MM.1S (cell line): ENCODE data around the gene CADM2.

ENCODE experiments used
- DNase-seq: peaks from one replicate; pipeline ENCODE4 v3.0.0-alpha.2; 2015
- H2AFZ ChIP-seq: fragments of 300-600 bp; sonication (generic); 2 replicates; pipeline ENCODE4 v1.6.0; 2016; ENCODE audit warnings: antibody characterized with exemption, low read length
- H3F3A ChIP-seq: fragments of 300-600 bp; sonication (generic); 2 replicates; pipeline ENCODE4 v1.6.1; 2016; ENCODE audit warnings: mild to moderate bottlenecking, antibody characterized with exemption, low read length, moderate library complexity, mixed read lengths; ENCODE audit not compliant: insufficient read depth
- H3K27ac ChIP-seq: fragments of 300-600 bp; sonication (generic); 2 replicates; pipeline ENCODE4 v1.5.1; 2016; ENCODE audit warnings: mild to moderate bottlenecking, low read length
- H3K27me3 ChIP-seq: fragments of 300-600 bp; sonication (generic); replicated peaks from 2 replicates; pipeline ENCODE4 v1.6.0; 2016; ENCODE audit warnings: low read length; ENCODE audit not compliant: insufficient read depth
- H3K36me3 ChIP-seq: fragments of 300-600 bp; sonication (generic); replicated peaks from 2 replicates; pipeline ENCODE4 v1.6.1; 2016; ENCODE audit warnings: mild to moderate bottlenecking, low read length, mixed read lengths; ENCODE audit not compliant: insufficient read depth
- H3K4me1 ChIP-seq: fragments of 300-600 bp; sonication (generic); 2 replicates; pipeline ENCODE4 v1.6.1; 2016; ENCODE audit warnings: low read length, mixed read lengths
- H3K4me2 ChIP-seq: fragments of 300-600 bp; sonication (generic); 2 replicates; pipeline ENCODE4 v1.6.0; 2016; ENCODE audit warnings: low read depth, low read length
- H3K4me3 ChIP-seq: fragments of 300-600 bp; sonication (generic); 2 replicates; pipeline ENCODE4 v1.5.1; 2016; ENCODE audit warnings: low read length, mixed read lengths
- H3K79me2 ChIP-seq: fragments of 300-600 bp; sonication (generic); 2 replicates; pipeline ENCODE4 v1.6.1; 2016; ENCODE audit warnings: mixed run types, low read length, mixed read lengths
- H3K9ac ChIP-seq: fragments of 300-600 bp; sonication (generic); 2 replicates; pipeline ENCODE4 v1.6.1; 2016; ENCODE audit warnings: low read length, mixed read lengths
- H3K9me2 ChIP-seq: fragments of 300-600 bp; sonication (generic); replicated peaks from 2 replicates; pipeline ENCODE4 v1.6.1; 2016; ENCODE audit warnings: mild to moderate bottlenecking, low read length, mixed read lengths; ENCODE audit not compliant: insufficient read depth
- H3K9me3 ChIP-seq: fragments of 300-600 bp; sonication (generic); replicated peaks from 2 replicates; pipeline ENCODE4 v1.6.1; 2016; ENCODE audit warnings: mild to moderate bottlenecking, low read length, mixed read lengths; ENCODE audit not compliant: insufficient read depth
- H4K20me1 ChIP-seq: fragments of 300-600 bp; sonication (generic); 2 replicates; pipeline ENCODE4 v1.6.1; 2016; ENCODE audit warnings: mild to moderate bottlenecking, low read length, moderate library complexity, mixed read lengths; ENCODE audit not compliant: insufficient read depth
- EZH2 ChIP-seq: fragments of 300-600 bp; sonication (generic); optimal IDR thresholded peaks from 2 replicates; pipeline ENCODE3; 2017; ENCODE audit warnings: low read depth, mild to moderate bottlenecking, antibody characterized with exemption, low read length, mixed read lengths
- EZH2phosphoT487 ChIP-seq: fragments of 300-600 bp; sonication (generic); IDR thresholded peaks from 2 replicates; pipeline ENCODE4 v1.6.1; 2018; ENCODE audit warnings: antibody characterized with exemption, low read length
- TF ChIP-seq, protein P1 (sequence below): fragments of 300-600 bp; sonication (generic); IDR thresholded peaks from 2 replicates; pipeline ENCODE4 v1.5.1; 2016; ENCODE audit warnings: antibody characterized with exemption, low read length, mixed read lengths

The CADM2 gene

DNA sequence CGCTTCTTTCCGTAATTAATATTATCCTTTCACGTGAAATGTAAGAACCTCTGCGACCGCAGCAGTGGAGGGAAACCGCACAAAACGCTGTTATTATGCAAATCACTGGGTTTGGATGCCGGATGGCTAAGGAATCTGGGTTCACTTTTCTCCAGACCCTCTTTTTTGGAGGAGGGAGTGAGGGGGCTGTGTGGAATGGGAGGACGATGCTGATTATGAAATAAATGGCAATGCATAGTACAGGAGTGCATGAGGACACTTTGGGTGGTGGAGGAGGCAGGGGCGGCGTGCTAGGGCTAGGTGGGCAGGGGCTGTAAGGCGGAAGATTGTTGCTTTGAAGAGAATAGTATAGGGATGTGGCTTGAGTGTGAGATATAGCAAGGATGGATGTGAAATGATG, 1.8 kb downstream of the CADM2 start:
- H3F3A ChIP-seq = no peaks in the 10 kb centered on the region; the same call in 1 of the 2 replicates
- TF ChIP-seq EZH2phosphoT487 = no peak
- TF ChIP-seq, protein P1, sequence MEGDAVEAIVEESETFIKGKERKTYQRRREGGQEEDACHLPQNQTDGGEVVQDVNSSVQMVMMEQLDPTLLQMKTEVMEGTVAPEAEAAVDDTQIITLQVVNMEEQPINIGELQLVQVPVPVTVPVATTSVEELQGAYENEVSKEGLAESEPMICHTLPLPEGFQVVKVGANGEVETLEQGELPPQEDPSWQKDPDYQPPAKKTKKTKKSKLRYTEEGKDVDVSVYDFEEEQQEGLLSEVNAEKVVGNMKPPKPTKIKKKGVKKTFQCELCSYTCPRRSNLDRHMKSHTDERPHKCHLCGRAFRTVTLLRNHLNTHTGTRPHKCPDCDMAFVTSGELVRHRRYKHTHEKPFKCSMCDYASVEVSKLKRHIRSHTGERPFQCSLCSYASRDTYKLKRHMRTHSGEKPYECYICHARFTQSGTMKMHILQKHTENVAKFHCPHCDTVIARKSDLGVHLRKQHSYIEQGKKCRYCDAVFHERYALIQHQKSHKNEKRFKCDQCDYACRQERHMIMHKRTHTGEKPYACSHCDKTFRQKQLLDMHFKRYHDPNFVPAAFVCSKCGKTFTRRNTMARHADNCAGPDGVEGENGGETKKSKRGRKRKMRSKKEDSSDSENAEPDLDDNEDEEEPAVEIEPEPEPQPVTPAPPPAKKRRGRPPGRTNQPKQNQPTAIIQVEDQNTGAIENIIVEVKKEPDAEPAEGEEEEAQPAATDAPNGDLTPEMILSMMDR = no peak
- TF ChIP-seq EZH2 = no peak
- H3K27ac ChIP-seq = no peak overlapping the region
- no peaks in the 10 kb centered on the region for H3K79me2 ChIP-seq
- no peak overlapping the region for H2AFZ ChIP-seq
- no peaks in the 10 kb centered on the region for H3K9me3 ChIP-seq
- no peak overlapping the region for H3K4me2 ChIP-seq
- H3K9me2 ChIP-seq = no peaks in the 10 kb centered on the region
- no peaks in the 10 kb centered on the region for H4K20me1 ChIP-seq
- no peak for DNase-seq
- no peak overlapping the region for H3K4me3 ChIP-seq
- H3K9ac ChIP-seq = no peak overlapping the region
- H3K4me1 ChIP-seq = peaks cover 4% of the 10 kb centered on the region; the same call in 1 of the 2 replicates
- no peaks in the 10 kb centered on the region for H3K36me3 ChIP-seq
- H3K27me3 ChIP-seq = no peaks in the 10 kb centered on the region

DNA sequence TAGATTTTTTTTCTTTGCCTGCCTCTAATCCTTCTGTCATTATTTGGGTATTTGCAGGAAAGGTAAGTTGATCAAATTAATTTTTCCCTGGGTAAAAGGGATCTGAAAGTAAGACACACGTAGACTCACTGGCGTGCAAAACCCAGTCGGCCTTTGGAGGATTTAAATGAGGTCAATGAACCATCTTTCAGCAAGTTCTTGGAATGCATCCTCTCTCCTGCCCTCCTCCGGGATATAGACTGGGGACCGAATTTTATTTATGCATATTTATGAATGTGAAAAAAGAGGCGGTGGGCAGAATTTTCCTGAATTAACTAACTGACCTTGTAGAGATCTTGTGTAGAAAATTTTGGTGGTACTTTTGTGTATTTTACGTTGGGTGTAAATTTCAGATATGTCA, 2.2 kb downstream of the CADM2 start:
- Histone ChIP-seq H3K36me3 (no peaks in the 10 kb centered on the region), H3K27me3 (no peaks in the 10 kb centered on the region), H3K79me2 (no peaks in the 10 kb centered on the region), H3K9me2 (no peaks in the 10 kb centered on the region), H3F3A (no peaks in the 10 kb centered on the region; the same call in 1 of the 2 replicates), H3K4me1 (peaks cover 4% of the 10 kb centered on the region; the same call in 1 of the 2 replicates), H3K4me2 (no peak overlapping the region), H2AFZ (no peak overlapping the region), H3K9ac (no peak overlapping the region), H3K27ac (no peak overlapping the region), H4K20me1 (no peaks in the 10 kb centered on the region), H3K9me3 (no peaks in the 10 kb centered on the region), H3K4me3 (no peak overlapping the region)
- DNase-seq = no peak
- TF ChIP-seq, protein P1 = no peak
- TF ChIP-seq EZH2phosphoT487 (no peak), EZH2 (no peak)

DNA sequence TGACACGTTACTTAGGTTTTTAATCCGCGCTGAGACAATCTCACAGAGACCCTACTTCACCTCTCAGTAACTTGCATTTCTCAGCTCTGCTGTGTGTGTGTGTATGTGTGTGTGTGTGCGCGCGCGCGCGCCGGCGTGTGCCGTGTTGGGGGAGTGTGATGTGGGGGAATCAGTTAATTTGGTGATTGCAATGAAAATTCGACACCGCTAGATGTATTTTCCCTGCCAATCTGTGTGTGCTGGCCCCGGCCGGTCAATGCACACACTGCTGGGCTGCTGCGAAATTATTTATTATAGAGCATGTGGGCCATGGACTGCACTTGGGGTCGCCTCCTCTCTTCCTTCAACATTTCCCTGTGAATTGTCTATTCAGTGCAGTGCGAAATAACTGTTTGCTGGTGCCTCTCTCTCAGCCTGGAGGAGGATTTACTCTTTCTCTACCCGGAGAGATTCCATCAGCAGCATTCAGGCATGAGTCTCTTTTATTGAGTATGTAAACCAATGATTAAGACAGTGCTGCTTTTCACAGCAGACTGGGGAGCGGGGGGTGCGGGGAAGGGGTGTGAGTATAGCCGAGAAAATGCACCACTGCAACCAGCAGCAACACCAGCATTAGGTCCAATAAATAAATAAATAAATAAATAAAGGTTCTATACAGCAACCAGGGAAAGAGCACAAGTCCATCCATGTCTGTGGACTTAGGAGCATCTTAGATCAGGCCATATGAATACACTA, 2.9 kb downstream of the CADM2 start:
- Histone ChIP-seq H3K27ac (no peak overlapping the region), H3K4me3 (no peak overlapping the region), H3K9ac (no peak overlapping the region), H3K9me2 (no peaks in the 10 kb centered on the region), H3K4me1 (peaks cover 4% of the 10 kb centered on the region; the same call in 1 of the 2 replicates), H2AFZ (no peak overlapping the region), H3K9me3 (no peaks in the 10 kb centered on the region), H4K20me1 (no peaks in the 10 kb centered on the region), H3K27me3 (no peaks in the 10 kb centered on the region), H3F3A (no peaks in the 10 kb centered on the region; the same call in 1 of the 2 replicates), H3K36me3 (no peaks in the 10 kb centered on the region), H3K4me2 (no peak overlapping the region), H3K79me2 (no peaks in the 10 kb centered on the region)
- TF ChIP-seq, protein P1 = no peak
- TF ChIP-seq EZH2phosphoT487 = no peak
- TF ChIP-seq EZH2 = no peak
- no peak for DNase-seq
